ENCODE measurements around the gene BICRA.

The BICRA gene

DNA sequence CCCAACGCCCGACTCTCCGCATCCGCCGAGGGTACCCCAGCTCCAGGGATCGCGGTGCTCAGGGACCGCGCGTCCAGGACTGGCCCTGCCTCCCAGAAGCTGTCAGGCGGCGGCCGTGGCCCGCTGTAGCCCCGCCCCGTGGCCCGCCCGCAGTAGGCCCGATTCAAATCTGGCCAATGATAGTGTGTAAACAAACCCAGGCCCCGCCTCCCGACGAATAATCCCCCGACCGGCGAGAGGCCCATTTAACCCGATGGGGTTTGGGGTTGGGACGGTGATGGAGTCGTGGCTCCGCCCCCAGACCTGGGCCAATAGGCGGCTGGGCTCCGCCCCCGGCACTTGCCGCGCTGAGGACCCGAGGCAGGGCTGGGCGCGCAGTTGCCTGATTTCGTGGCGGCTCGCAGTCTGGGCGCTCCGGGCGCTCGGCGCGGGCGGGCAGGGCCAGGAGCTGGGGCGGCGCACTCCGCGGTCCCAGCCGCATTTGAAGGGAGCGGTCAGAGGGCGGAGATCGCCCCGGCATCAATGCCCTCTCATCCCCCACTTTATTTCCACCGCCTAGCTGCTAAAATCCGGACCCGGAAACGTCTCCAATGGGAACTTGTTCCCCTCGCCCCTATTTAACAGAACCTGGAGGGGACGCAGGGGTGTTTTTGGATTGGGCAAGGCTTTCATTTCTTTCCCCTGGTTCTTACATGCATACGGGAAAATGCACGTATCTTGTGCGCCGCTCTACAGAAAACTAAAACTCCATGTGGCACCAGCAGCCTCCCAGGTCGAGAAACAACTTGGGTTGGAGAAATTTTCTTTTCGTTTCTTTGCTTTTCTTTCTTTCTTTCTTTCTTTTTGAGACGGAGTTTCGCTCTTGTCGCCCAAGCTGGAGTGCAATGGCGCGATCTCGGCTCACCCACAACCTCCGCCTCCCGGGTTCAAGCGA is 8.4 kb upstream of the BICRA start:
- in situ Hi-C loops (cut with MboI; ENCODE audit: low sequenced_read_pairs): no loop called here

DNA sequence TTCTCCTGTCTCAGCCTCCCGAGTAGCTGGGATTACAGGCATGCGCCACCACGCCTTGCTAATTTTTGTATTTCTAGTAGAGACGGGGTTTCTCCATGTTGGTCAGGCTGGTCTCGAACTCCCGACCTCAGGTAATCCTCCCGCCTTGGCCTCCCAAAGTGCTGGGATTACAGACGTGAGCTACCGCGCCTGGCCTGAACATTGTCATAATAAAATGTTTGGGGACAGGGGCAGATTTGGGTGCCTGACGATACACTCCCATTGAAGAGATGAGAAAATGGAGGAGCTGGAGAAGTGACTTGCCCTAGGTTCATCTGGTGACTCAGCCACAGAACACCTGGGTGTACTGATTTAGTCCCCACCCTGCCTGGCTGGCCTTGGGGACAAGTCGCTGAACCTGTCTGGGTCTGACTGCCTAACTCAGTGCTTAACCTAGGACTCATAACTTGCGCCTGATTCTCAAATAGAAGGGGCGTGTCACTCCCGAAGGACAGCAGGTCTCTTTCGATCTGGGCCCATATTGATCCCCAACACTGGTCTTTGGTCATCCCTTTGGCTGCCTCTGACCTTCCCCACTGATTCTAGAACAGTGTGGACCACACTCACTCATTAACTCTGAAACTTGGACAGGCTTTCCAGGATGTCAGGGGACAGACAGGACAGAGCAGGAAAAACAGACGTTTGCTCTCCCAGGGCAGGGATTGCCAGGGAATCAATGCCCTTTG is 7.6 kb upstream of the BICRA start:
- in situ Hi-C loops (cut with MboI; ENCODE audit: low sequenced_read_pairs): no loop called here

DNA sequence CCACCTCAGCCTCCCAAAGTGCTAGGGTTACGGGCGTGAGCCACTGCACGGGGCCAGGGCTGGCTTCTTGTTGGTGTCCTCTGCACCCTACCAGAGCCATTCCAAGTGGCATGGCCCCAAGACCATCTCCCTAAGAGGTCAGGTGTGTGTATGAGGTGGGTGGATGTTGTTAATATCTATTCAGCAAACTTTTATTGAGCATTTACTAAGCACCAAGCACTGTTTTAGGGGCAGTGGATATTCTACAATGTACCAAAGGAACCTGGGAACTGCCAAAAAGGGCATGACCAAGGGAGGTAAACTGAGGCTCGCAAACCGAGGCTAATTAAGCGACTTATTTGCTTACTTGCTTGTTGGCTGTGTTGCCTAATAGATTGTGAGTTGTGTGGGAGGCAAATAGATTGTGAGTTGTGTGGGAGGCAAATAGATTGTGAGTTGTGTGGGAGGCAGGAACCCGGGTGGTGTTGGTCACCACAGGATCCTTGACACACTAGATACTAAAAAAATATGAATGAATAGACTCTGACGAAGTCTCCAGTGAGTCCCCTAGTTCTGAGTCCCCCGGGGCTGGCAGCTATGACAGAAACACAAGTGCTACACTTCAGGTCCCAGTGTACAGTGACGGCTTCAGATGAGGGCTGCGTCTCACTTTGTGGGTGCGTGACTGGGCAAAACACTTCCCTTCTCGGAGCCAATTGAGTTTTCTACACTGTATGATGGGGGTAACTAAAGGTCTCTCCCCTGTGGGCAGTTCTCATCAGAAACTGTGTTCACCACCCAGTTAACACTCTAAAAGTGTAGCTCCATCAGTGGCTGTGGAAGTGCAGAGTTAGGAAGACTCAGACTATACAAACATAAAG is 5.0 kb upstream of the BICRA start:
- in situ Hi-C loops (cut with MboI; ENCODE audit: low sequenced_read_pairs): no loop called here

DNA sequence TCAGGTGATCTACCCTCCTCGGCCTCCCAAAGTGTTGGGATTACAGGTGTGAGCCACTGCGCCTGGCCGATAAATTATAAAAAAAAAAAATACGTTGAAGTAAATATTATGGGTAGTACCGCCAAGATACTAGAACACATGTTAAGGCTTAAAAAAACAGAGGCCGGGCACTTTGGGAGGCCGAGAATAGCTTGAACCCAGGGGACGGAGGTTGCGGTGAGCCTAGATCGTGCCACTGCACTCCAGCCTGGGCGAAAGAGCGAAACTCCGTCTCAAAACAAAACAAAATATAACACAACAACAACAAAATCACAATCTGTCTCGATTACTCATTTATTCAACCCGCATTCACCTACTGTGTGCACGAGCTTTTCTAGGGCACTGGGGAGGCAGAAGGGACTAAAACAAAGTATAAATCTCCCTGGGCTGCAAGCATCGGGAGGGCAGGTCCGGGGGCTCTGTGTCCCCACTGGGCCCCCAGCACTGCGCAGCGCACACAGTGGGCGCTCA is 1.3 kb upstream of the BICRA start:
- in situ Hi-C loops (cut with MboI; ENCODE audit: low sequenced_read_pairs): no loop called here

DNA sequence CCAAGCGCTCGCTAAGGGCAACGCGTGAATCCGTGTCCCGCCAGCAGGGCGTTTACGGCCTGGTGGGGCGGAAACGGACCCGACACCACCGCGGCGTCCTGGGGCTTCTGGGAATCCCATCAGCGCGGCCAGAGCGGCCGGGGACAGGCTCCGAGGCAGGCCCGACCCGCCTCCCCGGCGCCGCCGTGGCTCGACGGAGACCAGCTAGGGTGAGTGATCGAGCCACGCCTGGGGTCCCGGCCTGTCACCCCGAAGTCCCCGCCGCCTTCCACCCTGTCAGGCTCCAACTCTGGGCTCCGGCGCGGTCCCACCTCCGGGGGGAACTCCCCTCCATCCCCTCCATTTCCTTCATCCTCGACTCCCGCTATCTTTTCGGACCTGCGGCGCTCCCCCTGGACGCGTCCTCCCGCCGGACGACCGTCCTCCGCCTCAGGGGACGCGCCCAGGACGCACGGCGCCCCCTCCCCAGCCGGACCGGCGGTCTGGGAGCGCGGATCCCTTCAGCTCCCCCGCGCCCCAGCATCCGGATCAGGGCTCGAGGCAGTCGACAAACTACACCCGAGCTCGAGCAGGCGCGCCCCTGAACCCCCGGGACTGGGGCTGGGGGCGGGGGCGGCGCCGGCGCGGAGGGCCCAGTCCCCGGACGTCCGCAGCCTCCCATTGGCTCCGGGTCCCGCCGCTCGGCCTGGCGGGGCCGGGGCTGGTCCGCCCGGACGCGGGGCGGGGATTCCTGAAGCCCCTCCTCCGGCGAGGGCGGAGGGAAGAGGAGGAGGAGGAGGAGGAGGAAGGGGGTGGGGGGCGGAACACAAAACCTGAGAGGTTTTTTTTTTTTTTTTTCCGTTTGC is 638 bp upstream of the BICRA start:
- in situ Hi-C loops (cut with MboI; ENCODE audit: low sequenced_read_pairs): no loop called here

DNA sequence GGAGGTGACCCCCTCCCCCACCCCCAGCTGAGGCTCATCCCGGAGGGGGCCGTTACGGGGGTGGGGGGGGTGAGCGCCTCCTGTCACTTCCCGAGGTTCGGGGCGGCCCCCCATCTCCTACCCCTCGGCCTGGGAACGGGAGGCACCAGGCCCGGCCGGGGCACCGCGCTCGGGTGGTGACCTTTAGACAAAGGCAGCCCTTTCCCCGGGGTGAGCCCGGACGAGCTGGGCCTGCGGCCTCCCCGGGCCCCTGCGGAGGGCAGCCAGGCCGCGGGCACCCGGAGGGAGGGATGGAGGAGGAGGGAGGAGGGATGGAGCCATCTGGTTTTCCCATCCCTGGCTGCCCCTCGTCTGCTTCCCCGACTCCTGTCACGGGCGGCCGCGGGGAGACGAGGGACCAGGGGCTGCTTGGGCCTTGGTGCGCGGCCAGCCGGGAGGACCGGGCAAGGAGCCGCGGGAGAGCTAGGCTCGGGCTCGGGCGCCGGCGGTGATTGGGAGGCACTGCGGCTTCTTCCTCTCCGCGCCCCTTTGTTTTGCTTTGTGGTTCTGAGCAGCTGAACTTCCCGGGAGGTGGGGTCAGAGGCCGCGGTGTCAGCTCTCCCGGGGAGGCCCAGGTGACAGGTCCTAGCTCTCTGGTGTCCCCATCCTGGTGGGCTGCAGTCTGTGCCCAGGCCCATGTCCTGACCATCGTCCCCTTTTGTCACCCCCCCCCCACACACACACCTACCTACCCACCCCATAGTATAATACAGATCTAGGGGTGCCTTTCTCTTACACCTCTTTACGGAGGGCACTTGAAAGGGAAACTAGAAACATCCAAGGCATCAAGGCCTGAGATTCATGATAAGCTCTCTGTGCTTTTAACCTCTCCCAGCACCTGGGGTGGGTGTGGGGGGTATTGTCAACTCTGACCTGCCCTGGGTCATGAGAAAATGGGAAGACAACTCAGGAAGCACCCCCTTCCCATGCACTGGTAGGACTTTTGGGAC is 1.3 kb downstream of the BICRA start:
- in situ Hi-C loops (cut with MboI; ENCODE audit: low sequenced_read_pairs): no loop called here

DNA sequence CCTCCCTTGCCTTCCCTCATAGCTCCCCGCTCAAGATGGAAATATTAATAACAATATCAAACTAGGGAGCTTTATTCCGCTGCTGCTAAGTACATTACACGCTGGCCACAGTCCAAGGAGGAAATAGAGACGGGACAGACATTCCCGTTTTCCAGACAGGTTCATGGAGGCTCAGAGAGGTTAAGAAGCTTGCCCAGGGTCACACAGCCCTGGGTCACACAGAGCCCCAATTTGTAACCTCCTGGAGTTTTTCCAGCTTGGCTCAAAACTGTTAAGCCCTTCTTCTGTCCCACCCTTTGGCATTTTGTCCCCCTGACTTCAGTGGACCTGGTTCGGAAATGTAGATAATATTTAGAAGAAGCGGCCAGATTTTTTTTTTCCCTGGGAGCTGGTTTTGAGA is 2.0 kb downstream of the BICRA start:
- in situ Hi-C loops (cut with MboI; ENCODE audit: low sequenced_read_pairs): no loop called here

DNA sequence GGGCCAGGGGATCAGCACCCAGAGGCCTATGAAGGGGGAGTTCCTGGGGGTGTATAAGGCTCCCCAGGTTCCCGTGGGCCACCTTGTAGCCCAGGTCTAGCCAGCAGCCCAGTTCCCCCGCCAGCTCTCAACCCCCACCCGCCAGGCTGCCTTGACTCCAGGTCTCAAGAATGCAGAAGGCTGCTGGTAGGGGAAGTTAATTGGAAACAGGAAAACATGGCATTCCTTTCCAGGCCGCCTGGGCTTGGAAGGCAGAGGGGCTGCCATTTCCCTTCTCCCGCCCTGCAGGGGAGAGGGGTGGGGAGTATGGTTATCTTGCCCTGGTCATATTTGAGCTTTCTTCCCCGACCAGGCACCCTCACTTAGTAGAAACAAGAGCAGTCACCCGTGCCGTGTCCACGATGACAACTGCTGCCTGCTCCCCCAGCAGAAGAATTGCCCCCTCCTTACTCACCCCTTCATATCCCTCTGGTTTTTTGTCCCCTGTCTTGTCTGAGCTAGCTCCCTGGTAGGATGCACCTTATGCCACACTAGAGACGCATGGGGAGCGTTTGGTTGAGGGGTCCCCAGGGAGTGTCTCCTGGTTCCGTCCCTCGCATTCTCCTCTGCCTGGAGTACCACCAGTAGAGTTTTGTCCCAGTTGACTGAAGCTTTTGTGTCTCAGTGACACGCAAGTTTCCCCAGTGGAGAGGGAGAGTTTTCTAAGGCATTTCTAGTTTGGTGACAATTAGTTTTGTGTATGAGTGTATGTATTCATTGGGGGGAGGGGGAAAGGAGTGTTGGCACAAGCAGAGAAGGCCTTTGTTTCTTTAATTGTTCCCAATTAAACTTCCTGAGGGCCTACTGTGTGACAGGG is 4.5 kb downstream of the BICRA start:
- in situ Hi-C loops (cut with MboI; ENCODE audit: low sequenced_read_pairs): no loop called here

DNA sequence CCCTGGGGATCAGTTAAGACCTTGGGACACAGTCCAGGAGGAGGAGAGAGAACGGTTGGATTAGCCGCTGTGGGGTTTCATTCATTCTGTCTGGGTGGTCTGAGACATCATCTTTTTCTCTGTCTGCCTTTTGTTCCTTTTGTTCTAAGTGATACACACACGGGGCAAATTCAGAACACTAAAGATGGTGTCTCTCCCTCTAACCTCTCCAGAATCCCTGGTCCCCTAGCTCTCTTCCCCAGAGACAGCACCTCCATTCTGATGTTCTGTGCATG is 5.0 kb downstream of the BICRA start:
- in situ Hi-C loops (cut with MboI; ENCODE audit: low sequenced_read_pairs): no loop called here

DNA sequence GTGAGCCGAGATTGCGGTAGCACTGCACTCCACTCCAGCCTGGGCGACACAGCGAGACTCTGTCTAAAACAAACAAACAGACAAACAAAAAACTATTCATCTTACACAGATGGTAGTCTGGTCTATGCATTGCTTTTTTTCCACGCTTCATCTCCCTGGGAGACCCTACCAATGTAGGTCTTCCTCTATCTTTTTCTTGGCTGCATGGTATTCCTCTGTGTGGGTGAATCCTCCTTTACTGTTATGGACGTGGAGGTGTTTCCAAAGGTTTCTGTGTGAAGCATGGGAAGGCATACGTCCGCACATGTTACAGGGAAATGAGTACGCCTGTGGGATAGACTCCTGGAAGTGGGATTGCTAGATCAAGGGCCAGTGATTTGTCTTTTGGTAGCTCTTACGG is 5.6 kb downstream of the BICRA start:
- in situ Hi-C loops (cut with MboI; ENCODE audit: low sequenced_read_pairs): no loop called here

DNA sequence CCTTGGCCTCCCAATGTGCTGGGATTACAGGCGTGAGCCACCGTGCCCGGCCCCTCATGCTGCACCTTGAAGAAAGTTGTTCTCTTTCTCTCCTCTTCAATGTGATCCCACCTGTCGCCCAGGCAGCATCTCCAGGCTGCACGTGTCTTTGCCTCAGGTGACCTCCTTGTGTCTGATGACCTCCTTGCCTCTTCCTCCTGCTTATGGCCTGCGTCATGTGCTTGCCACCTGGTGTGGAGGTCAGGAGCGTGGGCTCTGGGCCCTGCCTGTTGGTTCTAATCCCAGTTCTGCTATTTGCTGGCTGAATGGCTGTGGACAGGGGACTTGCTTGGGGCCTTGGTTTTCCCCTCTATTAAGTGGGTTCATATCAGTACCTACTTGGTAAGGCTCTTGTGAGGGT is 6.3 kb downstream of the BICRA start:
- in situ Hi-C loops (cut with MboI; ENCODE audit: low sequenced_read_pairs): no loop called here

DNA sequence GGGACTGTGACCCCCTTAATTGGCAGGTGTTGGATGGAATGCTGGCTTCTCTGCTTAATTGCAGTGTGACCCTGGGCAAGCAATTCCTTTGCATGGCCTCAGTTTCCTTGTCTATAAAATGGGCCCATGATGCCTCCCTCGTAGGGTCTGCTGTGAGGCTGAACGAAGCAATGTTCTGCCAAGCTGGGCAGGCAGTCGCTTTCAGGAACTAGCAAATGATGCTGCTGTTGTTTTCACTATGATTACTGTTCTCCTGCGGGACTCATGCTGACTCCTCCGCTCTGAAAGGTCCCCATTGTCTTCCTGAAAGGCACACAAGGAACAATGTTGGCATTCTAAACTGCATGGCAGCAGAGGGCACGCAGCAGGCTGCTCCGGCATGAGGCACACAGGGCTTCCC is 6.8 kb downstream of the BICRA start:
- in situ Hi-C loops (cut with MboI; ENCODE audit: low sequenced_read_pairs): no loop called here

DNA sequence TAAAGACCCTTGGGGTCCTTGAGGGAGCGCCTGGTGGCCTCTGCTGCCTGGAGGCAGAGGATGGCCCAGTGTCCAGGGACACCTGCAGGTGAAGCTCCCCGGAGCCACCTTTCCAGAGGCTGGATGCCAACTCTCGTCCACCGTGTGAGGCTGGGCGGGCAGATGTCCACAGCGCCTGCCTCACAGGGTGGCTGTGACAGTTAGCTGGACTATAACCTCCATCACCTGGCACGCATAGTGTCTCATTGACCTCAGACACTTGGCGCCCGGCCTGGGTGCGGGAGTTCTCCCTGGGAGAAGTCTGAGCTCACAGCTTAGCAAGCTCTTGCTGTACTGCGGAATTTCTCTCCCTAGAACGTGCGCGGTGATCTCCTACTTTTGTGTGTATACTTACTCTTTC is 9.8 kb downstream of the BICRA start:
- in situ Hi-C loops (cut with MboI; ENCODE audit: low sequenced_read_pairs): no loop called here

DNA sequence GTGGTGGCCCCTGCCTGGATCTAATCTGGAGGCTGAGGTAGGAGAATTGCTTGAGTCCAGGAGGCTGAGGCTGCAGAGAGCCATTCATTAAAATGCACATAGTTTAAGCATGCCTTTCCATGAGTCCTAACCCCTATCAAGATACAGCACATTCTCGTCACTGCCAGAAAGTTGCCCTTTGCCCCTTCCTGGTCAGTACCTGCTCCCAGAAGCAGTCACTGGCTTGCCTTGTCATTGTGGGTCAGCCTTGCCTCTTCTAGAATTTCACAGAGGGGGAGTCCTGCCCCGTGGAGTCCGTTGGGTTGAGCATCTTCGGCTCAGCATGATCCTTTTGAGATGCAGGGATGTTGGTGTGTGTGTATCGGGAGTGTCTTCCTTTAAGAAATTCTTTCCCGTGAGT is 10.8 kb downstream of the BICRA start:
- in situ Hi-C loops (cut with MboI; ENCODE audit: low sequenced_read_pairs): no loop called here

DNA sequence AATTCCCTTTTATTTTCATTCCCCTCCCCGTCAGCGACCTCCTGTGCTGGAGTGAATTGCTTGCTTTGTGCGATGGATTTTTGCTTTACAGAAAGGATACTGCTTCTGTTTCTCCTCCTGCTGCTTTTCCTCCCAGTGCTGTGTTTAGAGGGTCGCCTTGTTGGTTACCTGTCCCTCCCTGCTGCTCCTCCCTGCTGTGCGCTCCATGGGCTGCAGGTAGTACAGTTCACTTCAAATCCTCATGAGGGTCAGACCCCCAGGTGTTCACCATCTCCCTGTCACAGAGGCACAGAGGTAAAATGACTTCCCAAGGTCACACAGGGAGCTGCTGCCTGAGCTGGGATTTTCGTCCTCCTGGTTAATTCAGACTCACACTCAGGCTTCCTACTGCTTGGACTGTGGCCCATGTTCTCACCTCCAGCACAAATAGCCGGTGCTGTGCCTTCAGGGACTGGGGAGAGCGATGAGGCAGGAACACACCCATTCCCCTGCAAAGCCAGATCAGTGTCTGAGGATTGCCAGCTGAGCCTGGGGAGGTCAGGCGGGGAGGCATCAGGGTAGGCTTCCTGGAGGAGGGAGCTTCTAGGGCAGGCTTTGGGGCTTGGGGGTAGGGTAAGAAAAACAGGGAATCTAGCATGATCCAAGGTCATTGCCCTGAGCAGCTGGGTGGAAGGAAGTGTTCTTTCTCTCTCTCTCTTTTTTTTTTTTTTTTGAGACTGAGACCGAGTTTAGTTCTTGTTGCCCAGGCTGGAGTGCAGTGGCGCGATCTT is 14.4 kb downstream of the BICRA start:
- in situ Hi-C loops (cut with MboI; ENCODE audit: low sequenced_read_pairs): no loop called here

DNA sequence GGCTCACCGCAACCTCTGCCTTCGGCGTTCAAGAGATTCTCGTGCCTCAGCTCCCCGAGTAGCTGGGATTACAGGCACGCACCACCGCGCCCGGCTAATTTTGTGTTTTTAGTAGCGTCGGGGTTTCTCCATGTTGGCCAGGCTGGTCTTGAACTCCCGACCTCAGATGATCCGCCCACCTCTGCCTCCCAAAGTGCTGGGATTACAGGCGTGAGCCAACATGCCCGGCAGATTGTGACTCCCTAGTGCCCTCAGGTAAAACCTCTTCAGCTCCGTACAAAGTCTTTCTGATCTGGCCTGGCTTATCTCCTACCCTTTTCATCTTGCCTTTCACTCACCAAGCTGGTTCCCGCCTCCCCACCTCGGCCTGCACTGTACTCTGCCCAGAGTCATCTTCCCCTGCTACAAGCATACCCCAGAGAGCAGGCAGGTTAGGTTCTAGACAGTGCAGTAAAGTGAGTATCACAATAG is 15.0 kb downstream of the BICRA start:
- in situ Hi-C loops (cut with MboI; ENCODE audit: low sequenced_read_pairs): no loop called here

DNA sequence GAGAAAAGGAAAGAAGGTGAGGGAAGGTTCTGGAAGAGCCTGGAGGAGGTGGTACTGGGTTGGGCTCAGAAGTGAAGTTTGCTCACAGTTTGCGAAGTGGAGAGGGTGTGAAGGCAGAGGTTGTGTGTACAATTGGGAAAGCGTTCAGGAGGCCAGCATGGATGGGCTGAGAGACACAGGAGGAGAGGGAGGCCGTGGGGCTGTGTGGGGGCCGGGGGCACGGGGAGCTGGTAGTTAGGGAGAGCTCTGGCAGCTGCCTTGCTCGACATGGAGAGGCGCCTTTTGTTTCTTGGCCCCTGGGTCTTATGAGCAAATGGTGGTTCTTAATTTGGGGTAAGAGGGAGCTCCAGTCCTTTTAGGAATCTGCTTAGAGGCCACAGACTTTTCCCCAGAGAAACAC is 16.7 kb downstream of the BICRA start:
- in situ Hi-C loops (cut with MboI; ENCODE audit: low sequenced_read_pairs): no loop called here

DNA sequence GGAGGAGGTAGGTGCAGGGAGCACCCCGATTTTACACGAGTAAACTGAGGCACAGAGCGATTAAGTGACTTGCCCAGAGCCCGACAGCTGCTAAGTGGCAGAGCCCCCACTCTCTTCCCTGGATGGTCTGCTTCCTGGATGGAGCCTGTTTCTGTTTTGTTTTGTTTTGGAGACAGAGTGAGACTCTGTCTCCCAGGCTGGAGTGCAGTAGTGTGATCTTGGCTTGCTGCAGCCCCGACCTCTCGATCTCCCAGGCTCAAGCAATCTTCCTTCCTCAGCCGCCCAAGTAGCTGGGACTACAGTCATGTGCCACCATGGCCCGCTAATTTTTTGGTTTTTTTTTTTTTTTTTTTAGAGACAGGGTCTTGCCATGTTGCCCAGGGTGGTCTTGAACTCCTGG is 17.3 kb downstream of the BICRA start:
- in situ Hi-C loops (cut with MboI; ENCODE audit: low sequenced_read_pairs): no loop called here
